ENCODE data around the gene GPR151.

The GPR151 gene

GRCh38 chr5:146519554-146519953 is 3.6 kb upstream of the GPR151 start:
- DNase-seq: no peak

- DNase-seq: no peak
Measured at GRCh38 chr5:146515473-146516150, 378 bp downstream of the GPR151 start.

GRCh38 chr5:146514575-146514974 is 1.4 kb downstream of the GPR151 start:
- DNase-seq: no peak

DNA sequence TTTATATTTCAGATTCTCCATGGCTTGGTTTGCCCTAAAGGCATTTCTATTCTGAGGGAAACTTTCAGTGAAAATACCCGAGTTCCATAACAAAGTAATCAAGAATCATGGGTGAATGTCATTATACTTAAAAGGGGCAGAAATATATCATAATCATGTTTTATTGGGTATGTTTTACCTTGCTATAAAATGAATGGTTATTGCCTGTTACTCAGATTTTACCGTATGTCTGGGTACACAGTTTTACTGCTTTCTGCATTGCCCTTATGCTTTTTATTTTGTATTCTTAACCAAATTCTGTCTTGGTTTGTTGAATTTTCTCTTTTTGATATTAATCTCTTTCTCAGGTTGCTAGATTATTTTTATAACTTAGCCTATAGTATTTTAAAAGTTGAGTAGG is 2.5 kb downstream of the GPR151 start:
- DNase-seq: no peak

- DNase-seq: no peak
Measured at GRCh38 chr5:146510559-146511125, 5.3 kb downstream of the GPR151 start.

DNA sequence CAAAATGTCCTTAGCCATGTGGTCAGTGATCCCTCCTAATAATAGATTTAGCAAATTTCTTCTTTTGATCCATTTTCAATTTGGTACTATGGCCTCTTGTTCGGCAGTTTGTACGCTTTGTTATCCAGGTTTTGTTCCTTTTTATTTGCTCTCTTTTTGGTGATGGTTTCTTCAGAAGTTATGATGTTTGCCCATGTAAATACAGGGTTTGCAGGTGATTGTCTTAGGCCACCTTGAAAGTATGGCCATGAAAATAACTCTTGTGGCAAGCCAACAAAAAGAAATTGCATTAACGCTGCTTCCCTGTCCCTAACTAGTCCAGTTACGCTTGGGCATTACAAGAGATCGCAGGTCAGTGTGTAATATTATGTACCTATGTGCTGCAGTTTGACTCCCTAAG is 8.6 kb downstream of the GPR151 start:
- DNase-seq: no peak

DNA sequence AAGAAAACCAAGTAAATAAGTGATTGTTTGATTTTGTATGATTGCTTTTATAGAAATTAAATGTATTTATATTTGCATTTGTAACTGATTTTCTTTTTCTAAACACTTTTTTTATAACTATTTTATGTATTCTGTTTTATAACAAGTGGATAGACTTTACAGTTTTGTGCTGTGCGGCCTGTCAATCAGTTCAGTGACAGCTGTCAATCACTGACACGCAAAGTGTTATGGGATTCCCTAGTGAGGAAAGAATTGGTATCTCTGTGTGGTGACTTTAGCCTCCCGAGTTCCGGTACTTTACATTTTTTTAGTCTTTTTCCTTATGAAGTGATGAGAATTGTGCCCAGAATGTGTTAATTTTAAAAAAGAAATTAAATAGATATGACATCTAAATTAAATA is 16.3 kb downstream of the GPR151 start:
- no peak for DNase-seq

- DNase-seq: no peak
Measured at GRCh38 chr5:146494656-146495055, 21.3 kb downstream of the GPR151 start.

GRCh38 chr5:146490089-146490843 is 25.7 kb downstream of the GPR151 start:
- DNase-seq: no peak

- no peak for DNase-seq
Measured at GRCh38 chr5:146484714-146485391, 31.1 kb downstream of the GPR151 start.

DNA sequence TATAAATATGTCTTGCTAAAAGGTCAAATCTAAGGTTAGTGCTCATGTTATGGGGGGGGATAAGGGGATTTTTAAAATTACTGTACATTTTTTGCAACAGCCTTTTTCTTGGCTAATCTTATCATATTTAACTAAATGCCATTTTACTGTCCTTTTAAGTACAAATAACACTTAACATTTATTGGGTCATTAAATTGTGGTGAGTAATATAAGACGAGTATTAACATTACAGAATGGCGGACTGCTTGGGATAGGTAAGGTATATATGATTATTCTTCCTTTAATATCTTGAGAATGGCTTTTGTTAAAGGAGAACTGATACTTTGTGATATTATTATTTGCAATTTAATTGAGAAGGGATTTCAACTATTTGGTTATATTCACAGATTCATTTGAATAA is 33.2 kb downstream of the GPR151 start:
- no peak for DNase-seq

- no peak for DNase-seq
Measured at GRCh38 chr5:146475906-146476305, 40.1 kb downstream of the GPR151 start.

DNA sequence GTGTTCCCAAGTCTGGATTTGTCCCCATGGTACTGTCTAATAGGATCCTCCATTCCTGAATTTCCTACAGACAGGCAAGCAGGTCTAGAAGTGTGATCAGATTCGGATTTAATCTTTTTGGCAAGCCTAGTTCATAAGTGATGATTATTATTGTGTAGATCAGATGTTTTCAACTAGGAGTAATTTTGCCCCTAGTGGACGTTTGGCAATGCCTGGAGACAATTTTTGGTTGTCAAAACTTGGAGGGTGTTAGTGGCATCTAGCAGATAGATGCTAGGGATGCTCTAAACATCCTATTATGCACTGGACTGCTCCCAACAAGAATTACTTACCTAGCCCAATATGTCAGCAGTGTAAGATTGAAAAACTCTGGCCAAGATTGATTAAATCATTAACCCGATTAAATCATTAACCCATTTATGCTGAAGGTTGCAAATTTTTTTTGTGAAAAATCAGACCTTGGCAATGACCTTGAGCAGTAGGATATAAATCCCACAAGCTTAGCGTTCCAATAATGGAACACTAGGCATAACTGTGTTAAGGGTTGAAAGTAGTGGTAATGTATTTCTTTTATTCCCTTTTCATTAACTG is 40.7 kb downstream of the GPR151 start:
- DNase-seq: no peak

DNA sequence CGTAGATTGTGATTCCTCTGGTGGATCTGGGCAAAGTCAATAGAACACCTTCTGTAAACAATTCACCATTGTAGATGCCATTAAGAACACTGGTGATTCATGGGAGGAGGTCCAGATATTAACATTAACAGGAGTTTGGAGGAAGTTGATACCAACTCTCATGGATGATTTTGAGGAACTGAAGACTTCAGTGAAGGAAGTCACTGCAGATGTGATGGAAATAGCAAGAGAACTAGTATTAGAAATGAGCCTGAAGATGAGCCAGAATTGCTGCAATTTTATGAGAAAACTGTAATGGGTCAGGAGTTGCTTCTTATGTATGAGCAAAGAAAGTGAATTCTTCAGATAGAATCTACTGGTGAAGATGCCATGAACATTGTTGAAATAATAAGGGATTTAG is 41.9 kb downstream of the GPR151 start:
- no peak for DNase-seq

DNA sequence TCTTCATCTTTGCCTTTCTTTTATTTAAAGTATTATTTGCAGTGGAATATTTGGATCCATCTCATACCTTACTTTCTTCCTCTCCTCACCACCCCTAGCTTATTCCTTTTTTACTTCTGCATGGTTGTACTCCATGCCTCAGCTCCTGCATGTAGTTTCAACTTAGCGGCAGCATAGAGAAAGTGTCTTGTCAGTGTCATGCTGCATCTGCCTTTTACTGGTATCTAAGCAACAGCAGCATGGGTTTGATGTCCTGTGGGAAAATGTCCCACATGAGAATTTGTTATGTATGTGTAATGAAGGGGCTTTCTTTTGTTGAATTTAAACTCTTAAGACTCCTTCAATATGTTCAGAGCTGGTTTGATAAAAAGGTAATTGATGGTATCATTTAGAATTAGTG is 48.2 kb downstream of the GPR151 start:
- no peak for DNase-seq

DNA sequence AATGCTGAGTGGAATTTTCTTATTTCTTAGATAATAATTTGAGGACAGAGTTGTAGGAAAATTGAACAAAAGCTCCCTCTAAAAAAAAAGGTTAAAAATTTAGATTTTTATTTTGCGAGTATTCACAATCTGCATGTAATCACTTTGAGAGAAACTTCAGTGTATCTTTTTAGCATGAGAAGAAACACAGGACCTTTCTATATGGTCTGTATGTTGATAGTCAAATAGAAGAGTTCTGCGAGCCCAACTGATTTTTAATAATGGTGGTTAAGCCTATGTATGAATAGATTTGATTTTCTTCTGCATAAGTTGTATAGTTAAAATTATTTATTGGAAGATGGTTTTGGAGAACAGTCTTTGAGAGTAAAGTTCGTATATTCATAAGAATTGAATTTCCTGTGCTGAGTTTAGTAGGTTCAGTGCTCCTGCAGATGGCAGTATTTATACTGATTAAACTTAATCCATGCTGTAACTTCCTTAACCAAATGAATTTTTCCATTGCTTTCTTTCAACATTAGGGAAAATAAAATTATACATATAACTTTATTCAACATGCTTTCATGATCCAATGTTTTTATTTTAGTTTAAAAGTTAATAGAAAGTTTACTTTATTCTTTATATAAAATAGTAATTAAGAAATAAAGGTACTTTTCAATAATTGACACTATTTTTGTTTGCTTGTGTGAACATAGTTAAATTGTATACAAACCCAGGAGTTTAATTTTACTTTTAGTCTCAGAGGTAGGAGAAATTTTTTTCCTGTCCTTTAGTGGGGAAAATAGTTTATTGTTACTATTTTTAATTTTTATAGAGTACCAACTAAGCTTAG is 49.3 kb downstream of the GPR151 start:
- DNase-seq: no peak

DNA sequence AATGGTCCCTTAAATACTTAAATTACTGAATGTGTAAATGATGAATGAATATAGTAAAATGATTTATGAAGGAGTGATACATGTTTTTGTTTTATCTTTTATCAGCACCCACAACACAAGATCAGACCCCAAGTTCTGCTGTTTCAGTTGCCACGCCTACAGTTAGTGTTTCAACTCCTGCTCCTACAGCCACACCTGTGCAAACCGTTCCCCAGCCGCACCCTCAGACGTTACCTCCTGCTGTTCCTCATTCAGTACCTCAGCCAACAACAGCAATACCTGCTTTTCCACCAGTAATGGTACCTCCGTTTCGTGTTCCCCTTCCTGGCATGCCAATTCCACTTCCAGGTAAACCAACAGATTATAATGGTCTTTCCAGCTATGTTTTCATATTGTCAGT is 52.5 kb downstream of the GPR151 start:
- DNase-seq: no peak
